Neural cell (in vitro differentiated cells): Measurements from ENCODE around the gene LILRB3. TPM values are rescaled to one million over a fixed set of nuclear protein-coding genes. Genes with fewer than 3 reads are reported as not detected.

Experiments
- H2AFZ ChIP-seq: fragments of 200-600, 300-800 bp; sonication (generic), shearing (Covaris generic); 2 replicates; pipeline ENCODE4 v1.6.0; 2014; ENCODE audit warnings: low read depth, mild to moderate bottlenecking, antibody characterized with exemption, low read length, moderate library complexity
- H3F3A ChIP-seq: fragments of 200-600 bp; shearing (Covaris generic); 2 replicates; pipeline ENCODE4 v1.6.1; 2016; ENCODE audit warnings: mild to moderate bottlenecking, moderate library complexity, mixed read lengths, antibody characterized with exemption, low read length; ENCODE audit not compliant: insufficient read depth, poor library complexity, severe bottlenecking
- H3K27ac ChIP-seq: fragments of 200-600, 300-800 bp; sonication (generic), shearing (Covaris generic); 2 replicates; pipeline ENCODE4 v1.5.1; 2014; ENCODE audit warnings: mild to moderate bottlenecking, low read length, moderate library complexity
- H3K27me3 ChIP-seq: fragments of 300-800, 200-600 bp; sonication (generic), shearing (Covaris generic); 2 replicates; pipeline ENCODE4 v1.6.0; 2014; ENCODE audit warnings: mild to moderate bottlenecking, low read depth, low read length, moderate library complexity; ENCODE audit not compliant: insufficient read depth
- H3K36me3 ChIP-seq: fragments of 300-800, 200-600 bp; sonication (generic), shearing (Covaris generic); 2 replicates; pipeline ENCODE4 v1.5.1; 2014; ENCODE audit warnings: mild to moderate bottlenecking, antibody characterized with exemption, low read length, moderate library complexity; ENCODE audit not compliant: insufficient read depth
- H3K4me2 ChIP-seq: fragments of 300-800, 200-600 bp; sonication (generic), shearing (Covaris generic); 2 replicates; pipeline ENCODE4 v1.6.0; 2014; ENCODE audit warnings: mild to moderate bottlenecking, low read length
- H3K4me3 ChIP-seq: fragments of 300-800, 200-600 bp; sonication (generic), shearing (Covaris generic); 2 replicates; pipeline ENCODE4 v1.5.1; 2014; ENCODE audit warnings: mild to moderate bottlenecking, low read length, moderate library complexity
- H3K79me2 ChIP-seq: fragments of 200-600 bp; shearing (Covaris generic); replicated peaks from 2 replicates; pipeline ENCODE4 v1.6.0; 2014; ENCODE audit warnings: mild to moderate bottlenecking, low read length, moderate library complexity; ENCODE audit not compliant: insufficient read depth
- H3K9ac ChIP-seq: fragments of 300-800, 200-600 bp; sonication (generic), shearing (Covaris generic); 2 replicates; pipeline ENCODE4 v1.6.1; 2016; ENCODE audit warnings: mild to moderate bottlenecking, low read length, mixed read lengths
- H3K9me2 ChIP-seq: fragments of 200-600 bp; shearing (Covaris generic); 2 replicates; pipeline ENCODE4 v1.6.1; 2016; ENCODE audit warnings: mild to moderate bottlenecking, low read length, mixed read lengths; ENCODE audit not compliant: insufficient read depth
- H3K9me3 ChIP-seq: fragments of 200-600, 300-800 bp; sonication (generic), shearing (Covaris generic); 2 replicates; pipeline ENCODE4 v1.6.1; 2016; ENCODE audit warnings: mild to moderate bottlenecking, mixed run types, low read length, moderate library complexity, mixed read lengths
- H4K20me1 ChIP-seq: fragments of 200-600 bp; shearing (Covaris generic); 2 replicates; pipeline ENCODE4 v1.6.1; 2016; ENCODE audit warnings: mild to moderate bottlenecking, mixed run types; ENCODE audit not compliant: insufficient read depth
- EP300 ChIP-seq: fragments of 450-650 bp; conservative IDR thresholded peaks from 2 replicates; pipeline ENCODE4 v1.6.1; 2014; ENCODE audit warnings: antibody characterized with exemption, mild to moderate bottlenecking, moderate library complexity; ENCODE audit not compliant: poor library complexity, severe bottlenecking
- EZH2 ChIP-seq: fragments of 200-600, 300-800 bp; shearing (Covaris generic), sonication (generic); IDR thresholded peaks from 2 replicates; pipeline ENCODE4 v1.6.1; 2014; ENCODE audit warnings: antibody characterized with exemption, low read length, borderline replicate concordance, mild to moderate bottlenecking; ENCODE audit not compliant: insufficient read depth, poor library complexity, severe bottlenecking
- MXI1 ChIP-seq: fragments of 450-650 bp; conservative IDR thresholded peaks from 2 replicates; pipeline ENCODE4 v1.6.1; 2014; ENCODE audit warnings: antibody characterized with exemption, mild to moderate bottlenecking; ENCODE audit not compliant: poor library complexity, severe bottlenecking
- POLR2AphosphoS5 ChIP-seq: IDR thresholded peaks from 2 replicates; pipeline ENCODE4 v1.6.1; 2012
- RAD21 ChIP-seq: fragments of 450-650 bp; conservative IDR thresholded peaks from 2 replicates; pipeline ENCODE4 v1.6.1; 2014; ENCODE audit warnings: antibody characterized with exemption, mild to moderate bottlenecking, moderate library complexity
- SMC3 ChIP-seq: fragments of 450-650 bp; conservative IDR thresholded peaks from 2 replicates; pipeline ENCODE4 v1.6.1; 2014; ENCODE audit warnings: antibody characterized with exemption, mild to moderate bottlenecking, moderate library complexity; ENCODE audit not compliant: poor library complexity
- TAF1 ChIP-seq: IDR thresholded peaks from 2 replicates; pipeline ENCODE4 v1.6.1; 2012; ENCODE audit warnings: low read depth
- polyA plus RNA-seq: library from polyadenylated mRNA; depleted of rRNA; stranded (reverse); fragments of >200 nt; gene quantifications from 2 replicates; pipeline ENCODE4 v1.2.3, GENCODE V29; 2014
- TF ChIP-seq, protein P1 (sequence below): fragments of 450-650 bp; IDR thresholded peaks from 2 replicates; pipeline ENCODE4 v1.5.1; 2014; ENCODE audit warnings: antibody characterized with exemption, mild to moderate bottlenecking, moderate library complexity; ENCODE audit not compliant: poor library complexity, severe bottlenecking
- TF ChIP-seq, protein P2 (sequence below): IDR thresholded peaks from 2 replicates; pipeline ENCODE4 v1.6.1; 2012; ENCODE audit warnings: borderline replicate concordance

The LILRB3 gene
- polyA plus RNA-seq, 1 donor from 2014 or later, result not detected

DNA sequence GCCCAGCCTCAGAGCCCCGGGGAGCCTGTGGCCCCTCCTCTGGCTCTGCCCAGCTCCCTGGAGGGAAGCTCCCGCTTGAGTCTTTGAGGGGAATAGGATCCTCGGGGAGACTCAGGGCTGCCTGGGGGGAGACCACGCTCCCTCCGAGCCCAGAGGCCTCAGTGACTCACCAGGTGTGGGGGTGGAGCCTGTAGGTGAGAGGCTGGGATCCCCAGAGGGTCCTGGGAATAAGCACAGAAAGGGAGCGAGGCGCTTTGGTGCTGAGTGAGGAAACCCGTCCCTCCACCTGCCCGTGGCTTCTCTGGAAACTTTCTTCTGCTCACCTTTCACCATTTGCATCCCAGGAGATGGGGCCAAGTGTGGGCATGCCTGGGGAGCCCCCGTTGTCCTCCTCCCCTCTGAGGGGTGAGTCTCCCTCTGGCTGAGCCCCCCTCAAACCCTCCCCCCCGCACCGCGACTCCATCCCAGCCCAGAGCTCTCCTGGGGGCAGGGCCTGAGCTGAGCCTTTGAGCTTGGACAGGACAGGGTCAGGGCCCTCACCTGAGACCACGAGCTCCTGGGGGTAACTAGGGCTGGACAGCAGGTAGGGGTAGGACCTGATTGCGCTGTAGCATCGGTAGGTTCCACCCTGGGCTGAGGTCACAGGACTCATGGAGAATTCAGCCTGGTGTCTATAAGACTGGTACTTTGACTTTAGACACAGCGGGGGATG is 31.5 kb upstream of the LILRB3 start:
- Histone ChIP-seq H3K4me2 (no peak overlapping the region), H3K27me3 (no peaks in the 10 kb centered on the region), H3K4me3 (no peak overlapping the region), H3K79me2 (no peaks in the 10 kb centered on the region), H3K36me3 (no peaks in the 10 kb centered on the region), H3K9me3 (no peaks in the 10 kb centered on the region), H3F3A (no peaks in the 10 kb centered on the region), H3K27ac (no peak overlapping the region), H4K20me1 (no peaks in the 10 kb centered on the region), H3K9ac (no peak overlapping the region), H2AFZ (no peak overlapping the region), H3K9me2 (no peaks in the 10 kb centered on the region)
- TF ChIP-seq MXI1 (no peak), EZH2 (no peak), SMC3 (no peak), RAD21 (no peak), POLR2AphosphoS5 (no peak), EP300 (no peak), TAF1 (no peak)
- TF ChIP-seq, protein P1, sequence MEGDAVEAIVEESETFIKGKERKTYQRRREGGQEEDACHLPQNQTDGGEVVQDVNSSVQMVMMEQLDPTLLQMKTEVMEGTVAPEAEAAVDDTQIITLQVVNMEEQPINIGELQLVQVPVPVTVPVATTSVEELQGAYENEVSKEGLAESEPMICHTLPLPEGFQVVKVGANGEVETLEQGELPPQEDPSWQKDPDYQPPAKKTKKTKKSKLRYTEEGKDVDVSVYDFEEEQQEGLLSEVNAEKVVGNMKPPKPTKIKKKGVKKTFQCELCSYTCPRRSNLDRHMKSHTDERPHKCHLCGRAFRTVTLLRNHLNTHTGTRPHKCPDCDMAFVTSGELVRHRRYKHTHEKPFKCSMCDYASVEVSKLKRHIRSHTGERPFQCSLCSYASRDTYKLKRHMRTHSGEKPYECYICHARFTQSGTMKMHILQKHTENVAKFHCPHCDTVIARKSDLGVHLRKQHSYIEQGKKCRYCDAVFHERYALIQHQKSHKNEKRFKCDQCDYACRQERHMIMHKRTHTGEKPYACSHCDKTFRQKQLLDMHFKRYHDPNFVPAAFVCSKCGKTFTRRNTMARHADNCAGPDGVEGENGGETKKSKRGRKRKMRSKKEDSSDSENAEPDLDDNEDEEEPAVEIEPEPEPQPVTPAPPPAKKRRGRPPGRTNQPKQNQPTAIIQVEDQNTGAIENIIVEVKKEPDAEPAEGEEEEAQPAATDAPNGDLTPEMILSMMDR, result no peak
- TF ChIP-seq, protein P2, sequence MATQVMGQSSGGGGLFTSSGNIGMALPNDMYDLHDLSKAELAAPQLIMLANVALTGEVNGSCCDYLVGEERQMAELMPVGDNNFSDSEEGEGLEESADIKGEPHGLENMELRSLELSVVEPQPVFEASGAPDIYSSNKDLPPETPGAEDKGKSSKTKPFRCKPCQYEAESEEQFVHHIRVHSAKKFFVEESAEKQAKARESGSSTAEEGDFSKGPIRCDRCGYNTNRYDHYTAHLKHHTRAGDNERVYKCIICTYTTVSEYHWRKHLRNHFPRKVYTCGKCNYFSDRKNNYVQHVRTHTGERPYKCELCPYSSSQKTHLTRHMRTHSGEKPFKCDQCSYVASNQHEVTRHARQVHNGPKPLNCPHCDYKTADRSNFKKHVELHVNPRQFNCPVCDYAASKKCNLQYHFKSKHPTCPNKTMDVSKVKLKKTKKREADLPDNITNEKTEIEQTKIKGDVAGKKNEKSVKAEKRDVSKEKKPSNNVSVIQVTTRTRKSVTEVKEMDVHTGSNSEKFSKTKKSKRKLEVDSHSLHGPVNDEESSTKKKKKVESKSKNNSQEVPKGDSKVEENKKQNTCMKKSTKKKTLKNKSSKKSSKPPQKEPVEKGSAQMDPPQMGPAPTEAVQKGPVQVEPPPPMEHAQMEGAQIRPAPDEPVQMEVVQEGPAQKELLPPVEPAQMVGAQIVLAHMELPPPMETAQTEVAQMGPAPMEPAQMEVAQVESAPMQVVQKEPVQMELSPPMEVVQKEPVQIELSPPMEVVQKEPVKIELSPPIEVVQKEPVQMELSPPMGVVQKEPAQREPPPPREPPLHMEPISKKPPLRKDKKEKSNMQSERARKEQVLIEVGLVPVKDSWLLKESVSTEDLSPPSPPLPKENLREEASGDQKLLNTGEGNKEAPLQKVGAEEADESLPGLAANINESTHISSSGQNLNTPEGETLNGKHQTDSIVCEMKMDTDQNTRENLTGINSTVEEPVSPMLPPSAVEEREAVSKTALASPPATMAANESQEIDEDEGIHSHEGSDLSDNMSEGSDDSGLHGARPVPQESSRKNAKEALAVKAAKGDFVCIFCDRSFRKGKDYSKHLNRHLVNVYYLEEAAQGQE, result no peak

DNA sequence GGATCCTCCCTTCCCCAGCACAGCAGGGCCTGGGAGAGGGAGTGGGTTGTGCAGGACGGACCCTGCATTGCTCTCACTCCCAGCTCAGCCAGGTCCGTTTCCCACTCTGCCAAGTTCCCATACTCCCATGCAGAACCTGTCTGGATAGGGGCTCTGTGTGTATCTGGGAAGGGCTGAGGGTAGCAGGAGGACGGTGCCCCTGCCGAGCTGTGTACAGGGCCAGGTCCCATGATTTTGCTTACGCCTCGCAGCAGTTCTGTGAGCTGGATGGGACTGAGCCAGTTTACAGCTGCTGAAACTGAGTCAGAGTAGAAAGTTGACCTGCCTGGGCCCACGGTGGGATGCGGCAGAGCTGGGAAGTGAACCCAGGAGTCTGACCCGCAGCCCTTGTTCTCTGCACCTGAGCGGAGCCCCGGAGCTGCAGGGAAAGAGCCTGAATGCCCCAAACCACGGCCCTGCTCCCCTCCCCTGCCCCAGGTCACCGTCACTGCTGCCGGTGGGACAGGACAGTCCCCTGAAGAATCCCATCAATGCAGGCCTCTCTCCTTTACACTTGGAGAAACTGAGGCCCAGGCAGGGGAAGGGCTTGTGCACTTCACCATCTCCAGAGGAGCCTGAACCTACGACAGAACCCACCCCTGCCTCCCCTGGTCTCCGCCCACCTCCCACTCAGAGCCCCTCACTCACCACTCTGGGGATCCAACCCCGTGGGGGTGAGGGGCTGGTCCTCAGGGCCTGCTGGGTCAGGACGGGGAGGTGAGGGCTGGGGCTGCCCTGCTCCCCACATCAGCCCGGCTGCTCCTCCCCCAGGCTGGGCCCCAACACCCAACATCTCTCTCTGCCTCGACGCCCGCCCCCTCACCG is 30.8 kb upstream of the LILRB3 start:
- no peak overlapping the region for H3K4me2 ChIP-seq
- no peaks in the 10 kb centered on the region for H3F3A ChIP-seq
- no peaks in the 10 kb centered on the region for H4K20me1 ChIP-seq
- no peak overlapping the region for H3K9ac ChIP-seq
- no peak overlapping the region for H3K27ac ChIP-seq
- no peak overlapping the region for H2AFZ ChIP-seq
- H3K4me3 ChIP-seq, result no peak overlapping the region
- H3K9me3 ChIP-seq, result no peaks in the 10 kb centered on the region
- H3K9me2 ChIP-seq, result no peaks in the 10 kb centered on the region
- TF ChIP-seq TAF1, result no peak
- no peak for TF ChIP-seq POLR2AphosphoS5
- TF ChIP-seq MXI1, result no peak
- no peak for TF ChIP-seq EZH2
- H3K36me3 ChIP-seq, result no peaks in the 10 kb centered on the region
- no peaks in the 10 kb centered on the region for H3K79me2 ChIP-seq
- H3K27me3 ChIP-seq, result no peaks in the 10 kb centered on the region
